ENCODE measurements around the gene ADARB2. TPM values are rescaled to one million over a fixed set of nuclear protein-coding genes. Genes with fewer than 3 reads are reported as not detected.
"Not testable (repeated sequence)": the region's sequence is repeated elsewhere in the genome, so short reads cannot be mapped to it uniquely, and the experiment has no call there.

ADARB2 gene
- total RNA-seq, 1 donor from 2014 or later, result not detected

DNA sequence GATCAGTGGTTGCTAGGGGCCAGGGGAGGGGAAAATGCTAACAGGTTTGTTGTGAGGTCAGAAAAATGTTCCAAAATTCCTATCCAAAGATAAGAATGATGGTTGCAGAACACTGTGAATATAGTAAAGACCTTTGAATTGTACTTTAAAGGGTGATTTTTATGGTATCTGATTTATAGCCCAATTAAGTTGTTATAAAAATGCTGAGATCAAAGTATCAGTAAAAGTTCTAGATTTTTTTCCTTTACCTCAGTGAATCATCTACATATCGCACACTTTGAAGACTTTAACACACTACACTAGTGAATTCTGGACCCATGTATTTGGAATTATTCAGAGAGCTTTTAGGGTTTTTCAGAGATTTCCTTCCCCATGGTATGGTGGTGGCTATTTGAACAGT lies 405.8 kb downstream of the ADARB2 start:
- no peak overlapping the region for H3K4me3 ChIP-seq
- no peaks in the 10 kb centered on the region for H3K9me3 ChIP-seq
- H3K27ac ChIP-seq, result no peak overlapping the region
- H3K4me1 ChIP-seq, result no peaks in the 10 kb centered on the region
- no peaks in the 10 kb centered on the region for H3K27me3 ChIP-seq
- TF ChIP-seq, protein P1, sequence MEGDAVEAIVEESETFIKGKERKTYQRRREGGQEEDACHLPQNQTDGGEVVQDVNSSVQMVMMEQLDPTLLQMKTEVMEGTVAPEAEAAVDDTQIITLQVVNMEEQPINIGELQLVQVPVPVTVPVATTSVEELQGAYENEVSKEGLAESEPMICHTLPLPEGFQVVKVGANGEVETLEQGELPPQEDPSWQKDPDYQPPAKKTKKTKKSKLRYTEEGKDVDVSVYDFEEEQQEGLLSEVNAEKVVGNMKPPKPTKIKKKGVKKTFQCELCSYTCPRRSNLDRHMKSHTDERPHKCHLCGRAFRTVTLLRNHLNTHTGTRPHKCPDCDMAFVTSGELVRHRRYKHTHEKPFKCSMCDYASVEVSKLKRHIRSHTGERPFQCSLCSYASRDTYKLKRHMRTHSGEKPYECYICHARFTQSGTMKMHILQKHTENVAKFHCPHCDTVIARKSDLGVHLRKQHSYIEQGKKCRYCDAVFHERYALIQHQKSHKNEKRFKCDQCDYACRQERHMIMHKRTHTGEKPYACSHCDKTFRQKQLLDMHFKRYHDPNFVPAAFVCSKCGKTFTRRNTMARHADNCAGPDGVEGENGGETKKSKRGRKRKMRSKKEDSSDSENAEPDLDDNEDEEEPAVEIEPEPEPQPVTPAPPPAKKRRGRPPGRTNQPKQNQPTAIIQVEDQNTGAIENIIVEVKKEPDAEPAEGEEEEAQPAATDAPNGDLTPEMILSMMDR (IDR thresholded peaks at IDR 0.05), result no peak
- no peaks in the 10 kb centered on the region for H3K36me3 ChIP-seq
- no peak for DNase-seq (ENCODE audit: low spot score in 2 of 2)
- intact Hi-C loops (cut with DNase I), result no loop called here

DNA sequence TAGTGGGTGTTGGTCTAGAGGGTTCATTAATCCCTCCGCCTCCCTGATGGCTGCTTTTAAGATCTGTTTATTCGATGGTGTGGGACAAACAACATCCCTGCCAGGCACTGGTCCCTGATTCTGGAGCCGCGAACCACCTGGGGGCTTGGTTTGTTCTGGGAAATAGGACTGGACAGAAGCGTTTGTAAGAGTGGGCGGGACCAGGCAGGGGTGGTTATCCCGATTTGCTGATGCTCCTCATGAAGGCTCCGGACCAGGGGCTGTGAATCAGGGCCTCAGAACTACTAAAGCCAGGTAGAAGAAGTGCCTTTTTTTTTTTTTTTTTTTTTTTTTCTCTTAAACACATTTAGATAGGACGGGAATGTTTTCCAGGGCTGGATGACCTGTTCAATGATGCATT lies 407.7 kb downstream of the ADARB2 start:
- TF ChIP-seq, protein P1 (IDR thresholded peaks at IDR 0.05), result no peak
- H3K27me3 ChIP-seq, result no peaks in the 10 kb centered on the region
- H3K4me3 ChIP-seq, result no peak overlapping the region
- no peaks in the 10 kb centered on the region for H3K9me3 ChIP-seq
- H3K27ac ChIP-seq, result no peak overlapping the region
- intact Hi-C loops (cut with DNase I), result no loop called here
- no peak for DNase-seq (ENCODE audit: low spot score in 2 of 2)
- H3K4me1 ChIP-seq, result no peaks in the 10 kb centered on the region
- H3K36me3 ChIP-seq, result no peaks in the 10 kb centered on the region

DNA sequence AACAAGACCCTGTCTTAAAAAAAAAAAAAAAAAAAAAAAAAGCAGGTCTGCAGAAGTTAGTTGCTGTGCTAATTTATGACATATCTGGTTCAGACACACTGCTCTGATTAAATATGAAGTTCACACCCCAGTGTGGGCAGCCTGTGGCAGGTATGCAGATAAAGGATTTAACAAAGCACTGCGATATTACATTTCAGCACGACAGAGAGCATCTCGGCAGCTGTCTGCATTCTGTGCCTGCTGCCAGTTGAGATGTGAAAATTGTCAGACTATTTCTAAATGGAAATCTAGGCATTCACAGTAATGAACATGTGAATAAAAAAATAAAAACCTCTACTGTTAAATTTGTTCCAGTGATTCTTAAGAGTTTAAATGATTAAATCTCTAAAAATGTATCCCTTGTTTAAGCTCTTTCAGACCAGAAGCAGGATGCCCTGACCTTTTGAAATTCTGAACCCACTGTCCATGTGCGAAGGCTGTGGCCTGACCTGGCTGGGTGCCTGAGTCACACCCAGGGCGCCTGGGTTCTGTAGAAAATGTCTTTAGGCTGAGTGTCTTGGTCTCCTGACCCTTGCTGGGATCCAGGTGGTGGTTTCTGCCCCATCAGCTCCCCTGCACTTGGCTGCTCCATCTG lies 408.2 kb downstream of the ADARB2 start:
- TF ChIP-seq, protein P1 (IDR thresholded peaks at IDR 0.05), result no peak

DNA sequence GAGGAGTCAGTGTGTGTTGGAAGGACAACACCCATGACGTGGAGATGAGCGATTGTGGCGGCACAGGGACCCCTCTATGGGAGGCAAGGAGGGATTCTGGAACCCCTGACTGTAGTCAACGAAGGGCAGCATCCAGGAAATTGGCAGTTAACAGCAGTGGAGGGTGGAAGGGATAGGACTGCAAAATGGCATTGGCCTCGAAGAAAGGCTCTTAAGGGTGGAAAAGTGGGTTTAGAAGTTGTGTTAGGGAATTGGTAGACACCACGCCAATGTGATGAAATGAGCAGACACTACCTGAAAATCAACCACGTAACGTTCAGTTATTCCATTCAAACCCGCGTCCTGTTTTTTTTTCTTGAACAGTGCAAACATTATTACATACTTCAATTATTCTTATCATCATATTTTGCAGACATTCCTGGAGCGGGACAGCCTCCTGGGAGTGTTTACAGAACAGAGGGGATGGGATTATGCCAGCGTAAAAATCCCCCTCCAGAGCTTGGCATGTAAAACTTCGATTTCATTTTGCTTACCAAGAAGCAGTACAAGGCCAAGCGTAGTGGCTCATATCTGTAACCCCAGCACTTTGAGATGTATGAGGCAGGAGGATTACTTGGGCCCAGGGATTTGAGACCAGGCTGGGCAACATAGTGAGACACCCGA lies 409.0 kb downstream of the ADARB2 start:
- Histone ChIP-seq H3K27me3 (no peaks in the 10 kb centered on the region), H3K36me3 (no peaks in the 10 kb centered on the region), H3K4me1 (no peaks in the 10 kb centered on the region), H3K9me3 (no peaks in the 10 kb centered on the region), H3K27ac (no peak overlapping the region), H3K4me3 (no peak overlapping the region)
- no peak for DNase-seq (ENCODE audit: low spot score in 2 of 2)
- TF ChIP-seq, protein P1 (IDR thresholded peaks at IDR 0.05), result no peak
- intact Hi-C loops (cut with DNase I), result no loop called here

More for the DNA sequence above, 408.2 kb downstream of the ADARB2 start:
- Histone ChIP-seq H3K4me1 (no peaks in the 10 kb centered on the region), H3K4me3 (no peak overlapping the region), H3K27ac (no peak overlapping the region), H3K27me3 (no peaks in the 10 kb centered on the region), H3K36me3 (no peaks in the 10 kb centered on the region), H3K9me3 (no peaks in the 10 kb centered on the region)
- intact Hi-C loops (cut with DNase I), result no loop called here
- no peak for DNase-seq (ENCODE audit: low spot score in 2 of 2)

DNA sequence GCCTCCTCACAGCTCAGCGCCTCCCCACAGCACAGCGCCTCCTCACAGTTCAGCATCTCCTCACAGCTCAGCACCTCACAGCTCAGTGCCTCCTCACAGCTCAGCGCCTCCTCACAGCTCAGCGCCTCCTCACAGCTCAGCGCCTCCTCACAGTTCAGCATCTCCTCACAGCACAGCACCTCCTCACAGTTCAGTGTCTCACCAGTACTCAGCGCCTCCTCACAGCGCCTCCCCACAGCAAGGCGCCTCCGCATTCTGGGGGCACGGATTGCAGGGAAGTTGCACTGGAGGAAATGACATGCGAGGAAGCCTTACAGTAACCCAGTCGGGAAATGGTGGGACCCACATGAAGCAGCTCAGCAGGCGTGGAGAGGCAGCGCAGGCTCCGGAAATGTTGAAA lies 409.6 kb downstream of the ADARB2 start:
- Histone ChIP-seq H3K27ac (no peak overlapping the region), H3K9me3 (no peaks in the 10 kb centered on the region), H3K27me3 (no peaks in the 10 kb centered on the region), H3K36me3 (no peaks in the 10 kb centered on the region), H3K4me1 (no peaks in the 10 kb centered on the region), H3K4me3 (no peak overlapping the region)
- intact Hi-C loops (cut with DNase I), result no loop called here
- TF ChIP-seq, protein P1 (IDR thresholded peaks at IDR 0.05), result no peak
- no peak for DNase-seq (ENCODE audit: low spot score in 2 of 2)

DNA sequence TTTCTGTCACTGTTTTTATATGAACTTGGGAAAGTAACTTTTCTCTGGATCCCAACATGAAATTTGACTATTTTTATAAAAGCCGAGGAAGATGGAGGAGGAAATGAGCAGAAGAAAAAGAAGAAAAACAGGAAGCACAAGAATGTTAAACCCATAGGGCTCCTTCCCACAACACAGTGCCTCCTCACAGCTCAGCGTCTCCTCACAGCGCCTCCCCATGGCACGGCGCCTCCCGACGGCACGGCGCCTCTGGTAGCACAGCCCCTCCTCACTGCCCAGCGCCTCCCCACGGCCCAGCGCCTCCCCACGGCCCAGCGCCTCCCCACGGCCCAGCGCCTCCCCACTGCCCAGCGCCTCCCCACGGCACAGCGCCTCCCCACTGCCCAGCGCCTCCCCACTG lies 410.8 kb downstream of the ADARB2 start:
- DNase-seq (ENCODE audit: low spot score in 2 of 2); intact Hi-C loops (cut with DNase I): not testable (repeated sequence)

More for the DNA sequence above, 410.8 kb downstream of the ADARB2 start:
- H3K9me3 ChIP-seq, H3K4me1 ChIP-seq, H3K36me3 ChIP-seq, H3K27me3 ChIP-seq, H3K27ac ChIP-seq, H3K4me3 ChIP-seq: not testable (repeated sequence)

All from ascending aorta (tissue), 2 donors.